Panc1 (cell line): Measurements from ENCODE around the gene SND1.

Source experiments
- POLR2AphosphoS5 ChIP-seq: IDR thresholded peaks from 2 replicates; pipeline ENCODE4 v1.6.1; 2012; ENCODE audit warnings: mild to moderate bottlenecking, low read depth, low read length, moderate library complexity
- TF ChIP-seq, protein P1 (sequence below): fragments of 450-650 bp; IDR thresholded peaks from 2 replicates; pipeline ENCODE4 v1.5.1; 2017; ENCODE audit warnings: mild to moderate bottlenecking

DNA sequence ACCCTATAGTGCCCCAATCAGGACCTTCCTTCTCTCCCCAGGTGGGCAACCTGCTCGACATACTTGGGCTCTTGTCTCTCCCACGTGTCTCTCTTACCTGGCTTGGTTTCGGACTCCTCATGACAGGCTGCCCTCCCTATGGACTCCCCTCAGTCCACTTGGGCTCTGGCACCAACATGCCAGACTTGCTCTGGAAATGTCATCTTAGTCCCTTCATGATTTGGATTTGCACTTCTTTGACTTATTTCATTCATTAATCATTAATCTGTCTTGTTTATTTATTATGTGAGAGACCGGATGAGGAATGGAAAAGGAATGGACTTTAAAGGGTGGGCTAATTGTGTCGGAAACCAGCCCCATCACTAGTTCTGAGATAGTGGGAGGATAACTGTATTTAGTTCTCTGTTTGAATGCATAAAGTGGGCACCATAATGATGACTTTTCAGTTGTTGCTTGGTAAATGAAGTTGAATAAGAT, 108.0 kb downstream of the SND1 start:
- TF ChIP-seq, protein P1, sequence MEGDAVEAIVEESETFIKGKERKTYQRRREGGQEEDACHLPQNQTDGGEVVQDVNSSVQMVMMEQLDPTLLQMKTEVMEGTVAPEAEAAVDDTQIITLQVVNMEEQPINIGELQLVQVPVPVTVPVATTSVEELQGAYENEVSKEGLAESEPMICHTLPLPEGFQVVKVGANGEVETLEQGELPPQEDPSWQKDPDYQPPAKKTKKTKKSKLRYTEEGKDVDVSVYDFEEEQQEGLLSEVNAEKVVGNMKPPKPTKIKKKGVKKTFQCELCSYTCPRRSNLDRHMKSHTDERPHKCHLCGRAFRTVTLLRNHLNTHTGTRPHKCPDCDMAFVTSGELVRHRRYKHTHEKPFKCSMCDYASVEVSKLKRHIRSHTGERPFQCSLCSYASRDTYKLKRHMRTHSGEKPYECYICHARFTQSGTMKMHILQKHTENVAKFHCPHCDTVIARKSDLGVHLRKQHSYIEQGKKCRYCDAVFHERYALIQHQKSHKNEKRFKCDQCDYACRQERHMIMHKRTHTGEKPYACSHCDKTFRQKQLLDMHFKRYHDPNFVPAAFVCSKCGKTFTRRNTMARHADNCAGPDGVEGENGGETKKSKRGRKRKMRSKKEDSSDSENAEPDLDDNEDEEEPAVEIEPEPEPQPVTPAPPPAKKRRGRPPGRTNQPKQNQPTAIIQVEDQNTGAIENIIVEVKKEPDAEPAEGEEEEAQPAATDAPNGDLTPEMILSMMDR = no peak
- no peak for TF ChIP-seq POLR2AphosphoS5
